Stimulated activated CD8-positive, alpha-beta memory T cell treated with anti-CD3 and anti-CD28 coated beads, Interleukin-12 subunit alpha, Interleukin-12 subunit beta, amount 100 ng/mL, for 4 hours (primary cell): ENCODE measurements around the gene GNG10.
"Not testable (repeated sequence)": the region's sequence is repeated elsewhere in the genome, so short reads cannot be mapped to it uniquely, and the experiment has no call there.

Experiments used
- DNase-seq: peaks from one replicate; pipeline ENCODE4 v3.0.0-alpha.2; 2020; ENCODE audit warnings: low read depth

Gene GNG10

DNA sequence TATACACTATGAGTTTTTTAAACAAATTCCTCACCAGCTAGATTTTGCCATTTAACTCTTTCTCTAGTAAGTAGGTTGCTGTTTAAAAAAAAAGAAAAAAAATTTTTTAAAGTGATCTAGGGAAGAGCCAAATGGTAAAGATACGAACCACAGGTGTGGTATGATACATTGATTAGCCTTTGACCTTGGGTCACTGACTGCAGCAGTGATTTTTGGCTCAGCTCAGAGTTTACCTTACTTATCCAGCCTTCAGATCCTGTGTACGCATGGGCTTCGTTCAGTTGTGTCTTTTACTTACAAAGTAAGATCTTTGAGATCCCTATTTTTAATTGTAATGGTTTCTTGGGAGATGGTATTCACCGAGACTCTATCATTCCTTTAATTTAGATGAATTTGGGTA, 12.4 kb upstream of the GNG10 start:
- DNase-seq, result no peak

DNA sequence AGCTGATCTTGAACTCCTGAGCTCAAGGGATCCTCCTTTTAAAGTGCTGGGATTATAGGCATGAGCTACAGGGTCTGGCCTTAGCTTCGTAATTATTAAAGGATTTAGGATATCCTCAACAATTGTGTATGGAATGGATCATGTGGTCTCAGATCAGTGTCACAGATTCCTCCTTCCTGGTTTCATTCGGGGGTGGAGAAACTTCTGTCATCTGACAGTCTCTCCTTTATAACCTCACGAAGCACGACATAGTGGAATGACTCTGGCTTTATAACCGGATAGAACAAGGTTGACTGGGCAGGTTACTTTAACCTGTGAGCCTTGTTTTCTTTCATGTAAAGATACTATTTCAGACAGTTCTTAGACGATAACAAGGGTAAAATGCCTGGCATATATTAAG, 4.4 kb upstream of the GNG10 start:
- no peak for DNase-seq

DNA sequence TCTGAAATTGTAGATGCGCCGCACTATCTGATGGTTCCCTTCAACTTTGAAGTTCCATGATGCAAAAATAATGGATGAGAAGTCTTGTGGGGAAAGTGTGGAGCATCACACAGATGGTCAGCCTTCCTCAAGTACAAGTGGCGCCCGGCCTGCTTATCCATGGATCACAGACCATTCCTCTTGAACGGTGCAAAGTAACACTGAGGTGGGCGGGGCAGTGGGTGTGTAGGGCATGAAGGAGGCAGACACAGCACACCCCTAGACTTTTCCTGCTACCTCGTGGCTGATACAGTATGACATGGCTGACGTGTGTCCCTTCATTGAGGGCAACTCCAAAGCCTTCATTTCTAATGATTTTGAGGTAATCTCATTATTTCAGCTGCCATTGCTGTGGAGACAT, 2.5 kb upstream of the GNG10 start:
- no peak for DNase-seq

DNA sequence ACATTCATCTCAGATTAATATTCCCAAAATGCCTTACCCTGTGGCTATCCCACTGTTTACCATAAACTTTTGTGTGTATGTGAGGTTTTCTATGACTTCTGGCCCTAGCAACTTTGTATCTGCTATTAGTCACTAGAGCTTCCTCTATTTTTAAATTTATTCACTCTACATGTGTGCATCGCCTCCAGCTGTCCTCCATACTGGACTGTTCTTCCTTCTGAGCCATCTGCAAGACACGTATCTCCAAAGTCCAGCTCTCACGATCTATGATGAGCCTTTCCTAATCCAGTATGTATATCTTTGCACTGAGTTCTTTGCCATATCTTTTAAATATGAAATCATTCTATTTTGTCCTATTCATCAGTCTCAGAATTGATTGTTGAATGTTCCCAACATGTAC, 1.7 kb upstream of the GNG10 start:
- DNase-seq, result no peak

DNA sequence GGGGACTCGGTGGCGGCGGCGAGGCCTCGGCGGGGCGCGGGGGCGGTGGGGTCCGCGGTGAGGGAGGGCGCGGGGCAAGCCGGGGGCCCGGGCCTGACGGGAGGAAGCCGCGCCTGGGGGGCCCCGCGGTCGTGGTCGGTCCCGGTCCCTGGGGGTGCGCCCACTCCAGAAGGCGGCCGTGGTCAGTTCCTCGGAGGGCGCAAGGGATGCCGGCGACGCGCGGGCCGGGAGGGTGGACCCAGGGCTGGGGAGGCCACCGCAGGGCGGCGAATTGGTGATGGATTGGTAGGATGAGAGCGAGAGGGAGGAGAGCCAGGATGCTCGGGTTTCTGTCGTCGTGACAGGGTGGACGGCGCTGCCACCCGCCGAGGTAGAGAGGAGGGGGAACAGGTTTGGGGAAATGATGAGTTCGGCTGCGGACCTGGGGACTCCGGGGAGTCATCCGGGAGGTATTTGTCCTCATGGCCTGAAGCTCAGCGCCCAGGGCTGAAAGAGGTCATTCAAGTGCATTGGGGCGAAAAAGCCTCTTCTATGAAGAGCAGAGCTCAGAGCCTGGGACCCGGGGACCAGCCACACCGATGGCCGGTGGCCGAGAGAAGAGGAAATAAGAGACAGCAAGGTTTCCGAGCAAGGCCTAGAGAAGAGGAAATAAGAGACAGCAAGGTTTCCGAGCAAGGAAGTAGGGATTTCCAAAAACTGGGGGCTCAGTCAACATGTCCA, 557 bp downstream of the GNG10 start:
- DNase-seq, result peak; percentile 3

DNA sequence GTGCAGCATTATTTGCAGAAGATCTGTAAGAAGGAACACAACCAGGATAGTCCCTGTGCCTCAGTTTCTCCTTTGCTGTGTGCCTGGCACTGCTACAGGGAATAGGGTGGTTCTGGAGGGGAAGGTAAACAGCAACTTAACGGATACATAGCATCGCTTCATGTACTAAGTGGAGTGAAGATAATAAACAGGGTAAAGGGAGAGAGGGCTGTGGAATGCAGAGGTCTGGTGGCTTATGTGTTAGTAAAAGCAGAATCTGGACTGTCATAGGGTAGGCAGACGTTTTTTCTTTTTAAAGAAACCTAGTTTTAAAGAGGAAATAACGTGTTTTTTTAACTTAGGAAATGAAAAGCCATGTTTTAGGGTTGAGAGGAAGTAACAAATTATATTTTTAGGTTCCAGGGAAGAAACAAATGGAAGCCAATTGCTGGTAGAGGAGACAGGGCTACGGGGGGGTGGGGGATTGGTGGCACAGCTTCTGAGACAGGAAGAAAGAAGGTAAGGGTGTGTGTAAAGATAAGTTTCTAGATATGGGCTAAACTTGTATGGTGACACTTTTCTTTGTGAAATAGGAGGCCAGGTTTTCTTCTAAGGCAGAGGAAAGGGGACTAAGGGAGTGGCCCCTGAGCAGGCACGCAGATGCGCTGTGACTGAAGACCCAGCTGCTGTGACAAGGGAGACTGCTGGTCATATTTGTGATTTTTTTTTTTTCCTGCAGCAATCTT, 1.3 kb downstream of the GNG10 start:
- DNase-seq, result no peak

DNA sequence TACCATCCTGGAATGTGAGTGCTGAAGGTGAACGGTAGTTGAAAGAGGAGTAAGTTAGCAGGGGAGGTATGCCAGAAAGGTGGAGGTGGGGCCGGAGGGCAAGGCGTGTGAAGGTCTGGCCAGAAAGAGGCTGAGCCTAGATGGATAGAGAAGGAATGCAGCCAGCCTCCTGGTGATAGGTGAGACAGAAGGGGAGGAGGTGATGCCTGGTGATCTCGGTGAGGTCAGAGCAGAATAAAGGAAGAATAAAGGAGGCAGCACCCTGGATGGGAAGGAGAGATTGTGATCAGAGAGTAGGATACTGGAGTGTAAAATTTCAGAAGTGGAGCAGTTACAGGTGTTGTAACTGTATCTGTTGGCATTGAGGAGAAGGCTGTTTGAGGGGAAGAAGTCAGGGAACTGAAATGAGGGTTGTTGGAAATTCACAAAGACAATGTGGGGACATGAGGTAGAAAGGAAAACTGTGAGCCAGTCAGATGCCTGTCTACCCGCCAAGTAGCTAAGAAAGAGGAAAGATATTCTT, 2.0 kb downstream of the GNG10 start:
- no peak for DNase-seq

DNA sequence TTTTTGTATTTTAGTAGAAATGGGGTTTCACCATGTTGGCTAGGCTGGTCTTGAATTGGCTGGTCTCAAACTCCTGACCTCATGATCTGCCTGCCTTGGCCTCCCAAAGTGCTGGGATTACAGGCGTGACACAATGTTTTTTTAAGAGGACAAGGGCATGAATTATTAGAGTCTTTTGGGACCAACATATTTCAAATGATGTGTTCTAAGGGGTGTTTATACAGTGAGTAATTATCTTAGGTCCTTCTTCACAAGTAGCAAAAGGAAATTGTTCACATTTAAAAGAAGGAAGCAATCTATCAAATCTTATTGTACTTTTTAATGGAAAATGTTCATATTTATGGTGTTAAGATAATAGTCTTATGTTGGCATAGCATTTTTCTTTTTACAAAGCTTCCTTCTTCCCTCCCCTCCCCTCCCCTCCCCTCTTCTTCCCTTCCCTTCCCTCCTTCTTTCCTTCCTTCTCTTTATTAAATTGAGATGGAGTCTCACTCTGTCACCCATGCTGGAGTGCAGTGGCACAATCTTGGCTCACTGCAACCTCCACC, 6.7 kb downstream of the GNG10 start:
- DNase-seq, result no peak

DNA sequence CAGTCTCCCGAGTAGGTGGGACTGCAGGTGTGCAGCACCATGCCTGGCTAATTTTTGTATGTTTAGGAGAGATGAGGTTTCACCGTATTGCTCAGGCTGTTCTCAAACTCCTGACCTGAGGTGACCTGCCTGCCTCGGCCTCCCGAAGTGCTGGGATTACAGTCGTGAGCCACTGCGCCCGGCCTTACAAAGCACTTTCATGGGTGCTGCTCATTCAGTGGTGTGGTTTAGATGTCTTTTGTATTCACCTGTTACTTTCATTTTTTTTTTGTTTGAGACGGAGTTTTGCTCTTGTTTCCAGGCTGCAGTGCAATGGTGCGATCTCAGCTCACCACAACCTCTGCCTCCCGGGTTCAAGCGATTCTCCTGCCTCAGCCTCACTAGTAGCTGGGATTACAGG, 7.2 kb downstream of the GNG10 start:
- not testable (repeated sequence) for DNase-seq

DNA sequence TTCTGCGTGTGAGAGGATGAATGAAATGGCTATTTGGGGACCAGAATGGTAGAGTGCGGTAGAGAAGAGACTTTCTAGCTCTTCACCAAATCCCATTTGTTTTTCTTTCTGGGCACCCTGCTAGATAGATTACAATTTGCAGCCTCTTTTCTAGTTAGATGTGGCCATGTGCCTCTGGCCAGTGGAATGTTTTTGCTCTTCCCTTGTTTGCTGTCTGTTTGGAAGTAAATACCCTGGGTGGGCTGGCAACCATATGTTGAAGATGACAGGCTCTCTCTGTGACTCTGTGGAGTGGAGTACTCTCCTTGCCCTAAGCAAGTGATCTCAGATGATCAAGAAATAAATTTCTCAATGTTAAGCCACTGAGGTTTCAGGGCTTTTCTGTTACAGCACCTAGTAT, 12.9 kb downstream of the GNG10 start:
- DNase-seq, result no peak

DNA sequence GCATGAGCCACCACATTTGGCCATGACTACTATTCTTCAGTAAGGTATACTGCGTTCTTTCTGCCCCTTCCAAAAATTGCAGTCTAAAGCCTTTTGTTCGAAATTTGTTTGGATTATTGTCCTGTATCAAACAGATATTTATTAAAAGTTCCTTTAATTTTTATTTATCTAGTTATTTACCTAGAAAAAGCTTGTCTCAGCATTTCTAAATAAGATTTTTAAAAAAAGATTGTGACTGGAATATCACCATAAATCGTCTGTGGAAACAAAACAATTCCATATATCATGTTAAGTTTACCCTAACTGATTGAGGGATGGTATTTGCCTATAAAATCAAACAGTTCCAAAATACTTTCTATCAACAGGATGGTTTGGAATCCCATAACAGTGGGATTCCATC, 14.7 kb downstream of the GNG10 start:
- DNase-seq, result no peak

DNA sequence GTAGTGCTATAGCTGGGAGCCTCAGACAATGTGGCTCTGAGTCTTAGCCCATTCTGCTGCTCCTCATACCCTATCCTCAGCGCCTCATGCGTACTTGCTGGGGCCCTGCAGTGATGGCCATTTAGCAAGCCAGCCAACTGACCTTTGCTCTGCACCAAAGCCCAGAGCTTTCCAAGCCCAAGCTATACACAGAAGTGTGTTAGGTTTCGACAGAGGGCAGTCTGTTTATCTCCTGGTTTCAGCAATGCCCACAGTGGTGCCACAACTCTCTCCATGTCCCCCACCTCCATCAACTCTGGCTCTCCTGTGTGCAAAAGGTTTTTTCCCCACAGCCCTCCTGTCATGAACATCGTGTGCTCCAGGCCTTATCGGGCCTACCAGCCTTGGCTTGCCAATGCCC, 16.9 kb downstream of the GNG10 start:
- DNase-seq, result no peak

DNA sequence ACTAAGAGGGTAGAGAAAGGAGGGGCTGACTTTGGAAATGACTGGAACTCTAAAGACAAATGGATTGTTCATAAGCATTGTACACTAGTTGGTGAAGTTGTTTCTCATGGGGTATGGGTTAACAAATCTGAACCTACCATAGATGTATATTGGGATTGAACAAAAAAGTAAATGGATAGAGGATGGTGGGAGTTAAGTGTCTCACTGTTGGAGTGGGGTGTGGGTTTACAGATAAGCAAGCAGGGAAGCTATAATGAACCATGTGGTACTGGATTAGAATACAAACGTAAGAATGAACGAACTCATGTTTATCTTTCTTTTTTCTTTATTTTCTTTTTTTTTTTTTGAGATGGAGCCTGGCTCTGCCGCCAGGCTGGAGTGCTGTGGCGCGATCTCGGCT, 17.8 kb downstream of the GNG10 start:
- no peak for DNase-seq

DNA sequence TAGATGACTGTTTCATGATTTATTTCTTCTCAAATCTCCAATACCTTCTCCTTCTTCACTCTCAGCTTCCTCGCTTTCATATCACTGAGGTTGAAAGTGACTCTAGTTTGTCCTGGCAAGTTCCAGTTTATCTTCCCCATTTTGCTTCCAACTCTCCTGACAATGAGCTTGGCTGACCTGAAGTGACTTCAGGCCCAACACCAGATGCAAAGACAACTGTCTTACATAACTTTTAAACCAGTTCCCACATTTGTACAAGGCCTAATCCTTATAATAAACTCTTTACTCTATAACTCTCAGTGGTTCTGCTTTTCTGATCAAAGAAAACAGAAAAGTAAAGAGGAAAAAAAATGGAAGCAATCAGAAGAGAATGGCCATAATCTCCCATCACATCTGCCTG, 22.0 kb downstream of the GNG10 start:
- no peak for DNase-seq

DNA sequence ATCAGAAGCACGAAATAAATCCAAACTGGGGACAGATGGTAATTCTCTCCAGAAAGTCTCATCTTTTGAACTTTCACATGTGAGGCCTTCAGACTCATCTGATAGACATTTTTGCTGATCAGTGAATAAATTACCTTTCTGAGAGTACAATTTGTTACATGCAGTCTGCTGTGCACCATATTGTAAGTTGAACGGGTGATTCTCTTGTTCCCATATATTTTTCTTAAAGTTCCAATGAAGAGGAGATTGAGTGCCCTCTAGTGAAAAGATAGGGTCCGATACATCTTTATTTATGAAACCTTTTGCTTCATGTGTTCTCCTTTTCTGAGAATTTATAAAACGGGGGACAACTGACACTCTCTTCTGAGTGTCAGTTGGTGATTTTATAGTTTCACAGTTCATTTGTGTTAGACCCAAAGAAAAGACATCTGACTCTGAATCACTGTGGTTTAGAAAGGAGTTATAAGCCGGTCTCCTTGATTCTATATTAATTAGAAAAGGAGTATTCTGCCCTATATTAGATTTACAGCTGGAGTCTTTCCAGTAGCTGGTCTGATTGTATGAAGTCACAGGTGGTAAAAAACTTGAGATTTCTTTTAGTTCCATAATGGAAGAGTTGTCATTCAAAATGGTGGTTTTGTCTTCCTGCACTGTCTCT, 30.4 kb downstream of the GNG10 start:
- DNase-seq, result no peak

DNA sequence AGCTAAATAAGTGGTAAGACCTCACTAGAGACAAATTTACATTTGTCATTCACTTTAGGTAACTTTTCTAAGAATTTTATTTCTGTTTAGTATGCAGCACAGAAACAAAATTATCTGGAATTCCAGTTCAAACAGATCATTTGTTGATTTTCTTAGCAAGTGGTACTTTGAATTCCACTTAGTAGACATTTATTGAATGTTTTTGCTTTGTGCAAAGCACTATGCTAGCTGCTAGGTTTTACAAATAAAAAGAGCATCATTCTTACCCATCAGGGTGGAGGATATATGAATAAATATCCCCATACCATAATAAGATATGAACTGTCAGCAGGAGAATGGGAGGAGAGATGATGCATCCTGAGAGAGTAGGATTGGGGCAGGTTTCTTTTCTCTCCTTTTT, 35.4 kb downstream of the GNG10 start:
- no peak for DNase-seq

DNA sequence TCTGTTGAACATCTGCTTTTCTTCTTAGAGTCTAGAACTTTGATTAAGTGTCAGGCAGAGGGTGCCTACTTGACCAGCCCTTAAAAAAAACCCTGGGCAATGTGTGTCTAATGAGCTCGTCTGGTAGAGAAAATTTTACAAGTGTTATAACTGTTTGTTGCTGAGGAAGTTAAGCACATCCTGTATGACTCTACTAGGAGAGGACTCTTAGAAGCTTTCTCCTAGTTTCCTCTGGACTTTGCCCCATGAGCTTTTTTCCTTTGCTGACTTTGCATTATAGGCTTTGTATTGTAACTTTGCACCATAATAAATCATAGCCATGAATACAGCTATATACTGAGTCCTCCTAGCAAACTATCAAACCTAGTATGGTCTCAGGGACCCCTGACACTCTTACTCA, 39.4 kb downstream of the GNG10 start:
- no peak for DNase-seq

DNA sequence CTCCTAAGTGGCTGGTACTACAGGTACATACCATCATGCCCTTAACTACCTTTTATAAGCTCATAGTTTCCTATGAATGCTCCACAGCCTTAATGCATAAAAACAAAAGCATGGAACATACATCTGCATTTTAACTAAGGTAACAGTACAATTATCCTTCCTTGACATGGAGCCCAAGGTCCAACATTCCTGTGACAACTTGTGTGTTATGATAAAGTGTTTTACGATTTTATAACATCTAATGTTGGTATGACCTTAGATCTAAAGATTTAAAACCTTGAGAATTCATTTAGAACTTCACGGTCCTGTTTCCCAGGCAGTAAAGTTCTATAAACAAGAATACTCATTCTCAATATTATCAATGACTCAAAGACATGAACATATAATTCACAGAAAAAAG, 43.1 kb downstream of the GNG10 start:
- no peak for DNase-seq

DNA sequence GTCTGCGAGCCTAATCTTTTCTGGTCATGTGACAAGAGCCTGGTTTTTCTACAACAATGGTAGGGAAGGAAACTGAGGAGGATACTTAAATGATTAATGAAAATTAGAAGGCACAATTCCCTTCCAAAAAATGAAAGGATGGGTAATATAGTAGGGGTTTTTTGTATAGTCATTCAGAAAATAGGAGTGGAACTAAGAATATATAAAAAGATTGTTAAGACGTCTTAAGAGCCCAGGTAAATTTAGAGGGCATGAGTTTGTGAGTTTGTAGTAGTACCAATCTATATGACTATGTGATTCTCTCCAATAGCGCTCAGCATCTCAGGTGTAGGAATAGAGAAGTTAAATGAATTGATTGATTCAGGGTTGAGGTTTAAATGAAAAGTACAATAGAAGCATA, 50.1 kb downstream of the GNG10 start:
- no peak for DNase-seq

DNA sequence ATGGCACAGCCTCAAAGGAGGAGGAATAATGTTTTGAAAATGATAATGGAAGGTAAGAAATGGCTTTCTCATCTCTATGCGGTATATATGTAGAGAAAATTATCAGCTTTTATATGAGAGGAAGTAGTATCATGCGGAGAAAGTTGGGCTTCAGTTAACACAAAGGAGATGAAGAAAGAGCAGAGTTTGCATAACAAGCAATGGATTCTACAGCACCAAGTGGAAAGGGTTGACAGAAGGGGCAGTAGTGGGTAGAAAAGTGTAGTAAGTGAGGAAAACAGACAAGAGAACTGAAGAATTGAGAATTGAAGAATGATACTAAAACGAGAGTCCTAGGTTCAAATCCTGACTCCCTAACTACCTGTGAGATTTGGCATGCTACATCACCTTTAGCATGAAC, 51.0 kb downstream of the GNG10 start:
- no peak for DNase-seq

DNA sequence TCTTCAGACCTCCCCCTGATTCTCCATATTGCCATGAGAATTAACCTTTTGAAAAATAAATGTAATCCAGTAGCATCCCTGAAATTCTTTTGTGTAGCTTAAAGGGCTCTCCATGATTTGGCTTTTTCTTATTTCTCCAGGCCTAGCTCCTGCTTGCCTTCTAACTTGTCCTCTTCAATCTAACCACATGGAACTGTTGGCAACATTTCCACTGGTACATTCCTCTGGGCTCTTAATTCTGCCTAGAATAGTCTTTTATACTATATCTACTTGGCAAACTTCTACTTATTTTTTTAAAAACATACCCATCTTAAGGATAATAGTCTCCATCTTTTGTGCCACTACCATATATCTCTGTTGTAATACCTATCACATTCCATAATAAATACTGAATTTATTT, 54.1 kb downstream of the GNG10 start:
- no peak for DNase-seq

DNA sequence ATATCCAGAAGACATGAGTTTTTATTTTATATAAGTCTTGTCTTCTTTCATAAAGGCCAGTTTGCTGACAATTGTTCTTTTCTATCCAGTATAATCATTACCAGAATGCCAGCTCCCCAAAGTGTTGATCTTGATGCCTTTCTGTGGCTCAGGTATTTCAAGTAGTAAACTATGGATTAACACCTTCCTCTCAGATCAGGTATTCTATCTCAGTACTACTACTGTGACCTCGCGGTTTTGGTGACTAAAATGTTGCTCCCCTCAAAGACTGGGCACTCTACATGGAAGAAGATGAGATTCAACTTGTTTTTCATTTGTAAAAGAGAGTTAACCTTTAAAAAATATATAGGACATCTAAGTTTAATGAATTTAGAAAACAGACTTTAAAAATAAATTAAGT, 58.1 kb downstream of the GNG10 start:
- no peak for DNase-seq
